GM15510 (cell line): ENCODE results near the gene RFX5.

Experiments
- POLR2A ChIP-seq: IDR thresholded peaks from 3 replicates; pipeline ENCODE4 v1.6.1; 2011; ENCODE audit warnings: borderline replicate concordance; ENCODE audit not compliant: insufficient read length; ENCODE audit errors: extremely low read depth

Gene RFX5

GRCh38 chr1:151336556-151336955, 10.5 kb downstream of the RFX5 start:
- TF ChIP-seq POLR2A = no peak

GRCh38 chr1:151334822-151335221, 12.2 kb downstream of the RFX5 start:
- TF ChIP-seq POLR2A = no peak

- TF ChIP-seq POLR2A = peak; percentile 24
These were observed 19.0 kb downstream of the RFX5 start for GRCh38 chr1:151327903-151328674.

- TF ChIP-seq POLR2A = peak; percentile 64
These were observed 19.7 kb downstream of the RFX5 start, which contains the start of gene PI4KB for GRCh38 chr1:151327223-151327902. Gene PI4KB (minus strand): TSS chr1:151327416. CDS start chr1:151316481, 10,935 bp downstream.

GRCh38 chr1:151326619-151327222, 20.3 kb downstream of the RFX5 start:
- TF ChIP-seq POLR2A = no peak

GRCh38 chr1:151325646-151326429, 21.2 kb downstream of the RFX5 start:
- TF ChIP-seq POLR2A = no peak

- no peak for TF ChIP-seq POLR2A
These were observed 21.8 kb downstream of the RFX5 start for GRCh38 chr1:151325231-151325630.

GRCh38 chr1:151324390-151324930, 22.6 kb downstream of the RFX5 start:
- TF ChIP-seq POLR2A = no peak

- TF ChIP-seq POLR2A = no peak
These were observed 28.1 kb downstream of the RFX5 start for GRCh38 chr1:151318975-151319374.

GRCh38 chr1:151315565-151316235, 31.4 kb downstream of the RFX5 start:
- no peak for TF ChIP-seq POLR2A

GRCh38 chr1:151314137-151314875, 32.7 kb downstream of the RFX5 start:
- TF ChIP-seq POLR2A = no peak

- no peak for TF ChIP-seq POLR2A
These were observed 33.6 kb downstream of the RFX5 start for GRCh38 chr1:151313501-151313900.

GRCh38 chr1:151312826-151313225, 34.2 kb downstream of the RFX5 start:
- no peak for TF ChIP-seq POLR2A
